ENCODE data around the gene SATB2.

The SATB2 gene

GRCh38 chr2:199259671-199260070 is 198.1 kb downstream of the SATB2 start:
- Histone ChIP-seq H3K4me3 (ENCODE audit: low read depth, low read length) (no peak overlapping the region), H3K27ac (ENCODE audit: extremely low read depth, low read depth, low read length) (no peak overlapping the region), H3K36me3 (ENCODE audit: control insufficient read depth in 2 of 2, insufficient read depth in 1 of 2, low read length in 2 of 2) (no peaks in the 10 kb centered on the region), H3K9me3 (ENCODE audit: control insufficient read depth, insufficient read depth, low read depth, low read length) (no peaks in the 10 kb centered on the region), H3K4me1 (ENCODE audit: control insufficient read depth, insufficient read depth, low read length) (peaks cover 6% of the 10 kb centered on the region)
- ChIA-PET CTCF (interaction anchor here (0.5 to 1.8 kb wide), 3 partner anchors 40 to 759 kb away, joined by 3 to 4 read pairs (median 3); no protein-coding TSS in a partner anchor), POLR2A (no interaction called here)
- TF ChIP-seq ZNF660 (tag by site-specific recombination; IDR thresholded peaks at IDR 0.05) (no peak), ZBTB10 (tag by site-specific recombination; IDR thresholded peaks at IDR 0.05) (no peak), ZNF48 (tag by site-specific recombination; IDR thresholded peaks at IDR 0.05) (no peak)

GRCh38 chr2:199258291-199258690 is 199.4 kb downstream of the SATB2 start:
- CTCF ChIA-PET = interaction anchor here (0.6 kb wide), 1 partner anchor 945 kb away, joined by 3 read pairs; no protein-coding TSS in a partner anchor
- Histone ChIP-seq H3K9me3 (ENCODE audit: control insufficient read depth, insufficient read depth, low read depth, low read length) (no peaks in the 10 kb centered on the region), H3K4me1 (ENCODE audit: control insufficient read depth, insufficient read depth, low read length) (peaks cover 6% of the 10 kb centered on the region), H3K4me3 (ENCODE audit: low read depth, low read length) (no peak overlapping the region), H3K27ac (ENCODE audit: extremely low read depth, low read depth, low read length) (no peak overlapping the region), H3K36me3 (ENCODE audit: control insufficient read depth in 2 of 2, insufficient read depth in 1 of 2, low read length in 2 of 2) (no peaks in the 10 kb centered on the region)
- POLR2A ChIA-PET = no interaction called here
- TF ChIP-seq CTCF (tag by site-specific recombination; IDR thresholded peaks at IDR 0.05) = 0 out of 2 replicates have a peak, but pooled peaks have one; percentile 11
- no peak for TF ChIP-seq ZNF677 (tag by site-specific recombination; IDR thresholded peaks at IDR 0.05)

- TF ChIP-seq MZF1 (tag by site-specific recombination; IDR thresholded peaks at IDR 0.05; ENCODE audit: borderline replicate concordance) (no peak), ZNF701 (tag by site-specific recombination; IDR thresholded peaks at IDR 0.05) (no peak), TSHZ1 (tag by site-specific recombination; IDR thresholded peaks at IDR 0.05; ENCODE audit: borderline replicate concordance) (no peak), ZNF76 (tag by site-specific recombination; IDR thresholded peaks at IDR 0.05; ENCODE audit: borderline replicate concordance, low read depth) (no peak), ZNF580 (tag by site-specific recombination; IDR thresholded peaks at IDR 0.05) (no peak), BCL11B (tag by site-specific recombination; IDR thresholded peaks at IDR 0.05; ENCODE audit: low read depth) (no peak), ZNF23 (tag by site-specific recombination; IDR thresholded peaks at IDR 0.05; ENCODE audit: borderline replicate concordance) (no peak), ZNF404 (tag by site-specific recombination; IDR thresholded peaks at IDR 0.05) (no peak), ZNF10 (tag by site-specific recombination; IDR thresholded peaks at IDR 0.05) (no peak)
- Histone ChIP-seq H3K9me3 (ENCODE audit: control insufficient read depth, insufficient read depth, low read depth, low read length) (no peaks in the 10 kb centered on the region), H3K36me3 (ENCODE audit: control insufficient read depth in 2 of 2, insufficient read depth in 1 of 2, low read length in 2 of 2) (no peaks in the 10 kb centered on the region), H3K27ac (ENCODE audit: extremely low read depth, low read depth, low read length) (no peak overlapping the region), H3K4me1 (ENCODE audit: control insufficient read depth, insufficient read depth, low read length) (peaks cover 6% of the 10 kb centered on the region), H3K4me3 (ENCODE audit: low read depth, low read length) (no peak overlapping the region)
- ChIA-PET POLR2A (no interaction called here), CTCF (interaction anchor here (0.6 to 0.7 kb wide), 4 partner anchors 13 to 945 kb away, joined by 3 read pairs; no protein-coding TSS in a partner anchor)
Measured at GRCh38 chr2:199257261-199258224, 200.2 kb downstream of the SATB2 start.

Measured in HEK293 (cell line).